C4-2B (cell line): ENCODE data around the gene CASKIN2.

Experiments
- ZFX ChIP-seq: fragments of 450-650 bp; IDR thresholded peaks from 2 replicates; pipeline ENCODE4 v1.6.1; 2017
- TF ChIP-seq, protein P1 (sequence below): fragments of 450-650 bp; conservative IDR thresholded peaks from 2 replicates; pipeline ENCODE4 v1.5.1; 2017; ENCODE audit warnings: mild to moderate bottlenecking

DNA sequence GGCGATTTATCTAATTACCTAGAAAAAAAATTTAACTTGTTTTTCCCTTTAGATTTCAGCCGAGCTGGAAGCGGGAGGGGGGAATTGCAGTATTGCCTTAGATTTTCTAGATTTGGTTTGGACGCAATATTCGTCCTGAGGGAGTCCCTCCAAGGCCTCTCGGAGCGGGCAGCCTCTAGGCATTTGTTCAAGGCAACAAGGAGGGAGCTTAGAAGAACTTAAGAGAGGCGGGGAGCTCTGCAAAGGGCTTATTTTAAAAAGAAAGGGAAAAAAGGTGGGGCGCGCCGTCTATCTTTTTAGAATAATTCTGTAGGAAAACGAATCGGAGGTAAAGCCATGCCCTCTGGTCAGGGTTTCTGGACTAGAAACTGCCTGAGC, 59.3 kb downstream of the CASKIN2 start:
- TF ChIP-seq, protein P1, sequence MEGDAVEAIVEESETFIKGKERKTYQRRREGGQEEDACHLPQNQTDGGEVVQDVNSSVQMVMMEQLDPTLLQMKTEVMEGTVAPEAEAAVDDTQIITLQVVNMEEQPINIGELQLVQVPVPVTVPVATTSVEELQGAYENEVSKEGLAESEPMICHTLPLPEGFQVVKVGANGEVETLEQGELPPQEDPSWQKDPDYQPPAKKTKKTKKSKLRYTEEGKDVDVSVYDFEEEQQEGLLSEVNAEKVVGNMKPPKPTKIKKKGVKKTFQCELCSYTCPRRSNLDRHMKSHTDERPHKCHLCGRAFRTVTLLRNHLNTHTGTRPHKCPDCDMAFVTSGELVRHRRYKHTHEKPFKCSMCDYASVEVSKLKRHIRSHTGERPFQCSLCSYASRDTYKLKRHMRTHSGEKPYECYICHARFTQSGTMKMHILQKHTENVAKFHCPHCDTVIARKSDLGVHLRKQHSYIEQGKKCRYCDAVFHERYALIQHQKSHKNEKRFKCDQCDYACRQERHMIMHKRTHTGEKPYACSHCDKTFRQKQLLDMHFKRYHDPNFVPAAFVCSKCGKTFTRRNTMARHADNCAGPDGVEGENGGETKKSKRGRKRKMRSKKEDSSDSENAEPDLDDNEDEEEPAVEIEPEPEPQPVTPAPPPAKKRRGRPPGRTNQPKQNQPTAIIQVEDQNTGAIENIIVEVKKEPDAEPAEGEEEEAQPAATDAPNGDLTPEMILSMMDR, result no peak
- 0 out of 2 replicates have a peak, but pooled peaks have one; percentile 18 for TF ChIP-seq ZFX
